Measurements from ENCODE around the gene CDK16. TPM values are rescaled to one million over a fixed set of nuclear protein-coding genes. Genes with fewer than 3 reads are reported as not detected.

The CDK16 gene
- total and polyA plus RNA-seq, 9 of the 15 experiments (the other 6 are each of a cell fraction or from before 2014, with no cell fraction given): 3.9 to 104 (median 57.5) TPM

GRCh38 chrX:47181301-47181700 lies 37.2 kb upstream of the CDK16 start (continued):
- no peak for TF ChIP-seq PURB (CRISPR knock-in tag; IDR thresholded peaks at IDR 0.05; ENCODE audit: low read depth)

- Histone ChIP-seq H3K79me2 (ENCODE audit: control insufficient read depth, insufficient read depth, low read length) (no peaks in the 10 kb centered on the region), H3K4me1 (replicated peaks in 1 of 2; ENCODE audit: control insufficient read depth in 2 of 2, insufficient read depth in 2 of 2, low read length in 2 of 2) (peaks cover 0 to 4% of the 10 kb centered on the region in 2 experiments; a peak in 1 of 5 replicates), H3K27me3 (ENCODE audit: control insufficient read depth in 2 of 2, insufficient read depth in 2 of 2, low read length in 2 of 2) (no peaks in the 10 kb centered on the region), H4K20me1 (replicated peaks; ENCODE audit: control insufficient read depth, insufficient read depth, low read length) (no peaks in the 10 kb centered on the region), H3K9me1 (ENCODE audit: control insufficient read depth, insufficient read depth, low read length) (no peaks in the 10 kb centered on the region), H3K36me3 (ENCODE audit: control insufficient read depth, insufficient read depth, low read length) (peaks cover 81% of the 10 kb centered on the region; the same call in 2 of the 3 replicates), H3K27ac (ENCODE audit: extremely low read depth, low read depth, low read length) (no peak overlapping the region), H3K4me2 (ENCODE audit: insufficient read depth, low read length) (no peak overlapping the region), H3K9me3 (replicated peaks; ENCODE audit: control insufficient read depth, insufficient read depth, low read depth, low read length) (no peaks in the 10 kb centered on the region), H2AFZ (ENCODE audit: low read depth, low read length) (no peak overlapping the region), H3K9ac (ENCODE audit: insufficient read depth in 1 of 2, low read depth in 2 of 2, low read length in 2 of 2) (no peak overlapping the region), H3K4me3 (no peak overlapping the region)
- no peak for DNase-seq (ENCODE audit: extremely low read depth in 1 of 4, low spot score in 3 of 4)
- no peak for ATAC-seq
- ChIA-PET POLR2A (no interaction called here), CTCF (ENCODE audit: low intra/inter-chr PET ratio) (no interaction called here)
- no TSS peak for BruUV-seq (replicated peaks)
- FAIRE-seq: no peak
- in situ Hi-C loops (cut with MboI): no loop called here
- WGBS (ENCODE audit: insufficient coverage, low coverage, missing lambda C conversion rate): 93% methylated on average over 4 of the region's 9 CpGs
- intact Hi-C loops (cut with micrococcal nuclease): no loop called here
- no peak for TF ChIP-seq ATF3 (IDR thresholded peaks at IDR 0.05)
- TF ChIP-seq ATF3 (CRISPR knock-in tag; conservative IDR thresholded peaks at IDR 0.05): no peak
- no peak for TF ChIP-seq SP1 (CRISPR knock-in tag; IDR thresholded peaks at IDR 0.05)
- TF ChIP-seq RBM15 (IDR thresholded peaks at IDR 0.05; ENCODE audit: insufficient read depth, low read length): no peak
- no peak for TF ChIP-seq POLR2AphosphoS5 (IDR thresholded peaks at IDR 0.05; ENCODE audit: control insufficient read depth, insufficient read depth, low read depth, low read length)
- TF ChIP-seq ADNP (tag; IDR thresholded peaks at IDR 0.05): no peak
- TF ChIP-seq DIDO1 (tag; IDR thresholded peaks at IDR 0.05; ENCODE audit: low read depth): no peak
- no peak for TF ChIP-seq ZNF143 (CRISPR knock-in tag; IDR thresholded peaks at IDR 0.05)
- TF ChIP-seq SOX6 (IDR thresholded peaks at IDR 0.05): no peak
- no peak for TF ChIP-seq ATF7 (IDR thresholded peaks at IDR 0.05)
- no peak for TF ChIP-seq FOXM1 (IDR thresholded peaks at IDR 0.05; ENCODE audit: low read depth)
- TF ChIP-seq FOXM1 (CRISPR knock-in tag; IDR thresholded peaks at IDR 0.05; ENCODE audit: low read depth): no peak
- no peak for TF ChIP-seq ZNF232 (CRISPR knock-in tag; IDR thresholded peaks at IDR 0.05)
- no peak for TF ChIP-seq ZNF263 (CRISPR knock-in tag; IDR thresholded peaks at IDR 0.05; ENCODE audit: borderline replicate concordance)
- no peak for TF ChIP-seq TAF1 (IDR thresholded peaks at IDR 0.05; ENCODE audit: control insufficient read depth, extremely low read depth, insufficient read depth, low read length, severe bottlenecking)
These were observed 36.3 kb upstream of the CDK16 start for GRCh38 chrX:47182106-47182700.
